ENCODE results near the gene EID3. TPM values are rescaled to one million over a fixed set of nuclear protein-coding genes. Genes with fewer than 3 reads are reported as not detected.

Gene EID3
- total RNA-seq, 1 experiment from 2014 or later = 3.2 TPM

DNA sequence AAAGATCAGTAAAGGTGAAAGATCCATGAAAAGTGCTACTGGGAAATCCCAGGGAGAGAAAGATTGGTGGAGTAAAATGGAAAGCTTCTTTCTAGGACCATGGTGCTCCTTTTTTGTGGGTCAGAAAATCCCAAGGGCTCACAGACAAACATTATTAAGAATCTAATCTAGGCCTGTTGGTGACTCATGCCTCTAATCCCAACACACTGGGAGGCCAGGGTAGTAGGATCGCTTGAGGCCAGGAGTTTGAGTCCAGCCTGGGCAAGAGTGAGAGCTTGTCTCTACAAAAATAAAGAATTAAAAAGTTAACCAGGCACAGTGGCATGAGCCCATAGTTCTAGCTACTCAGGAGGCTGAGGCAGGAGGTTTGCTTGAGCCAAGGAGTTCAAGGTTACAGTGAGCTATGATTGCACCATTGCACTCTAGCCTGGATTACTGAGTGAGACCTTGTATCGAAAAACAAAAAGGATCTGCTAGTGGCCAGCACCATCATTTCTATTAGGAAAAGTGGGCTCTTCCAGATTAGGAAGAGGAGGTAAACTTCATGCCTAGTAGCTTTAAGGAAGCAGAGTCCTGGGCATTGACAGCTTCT lies 45.0 kb upstream of the EID3 start:
- ChIA-PET POLR2A (no interaction called here), CTCF (interaction anchor here (1.0 kb wide), 1 partner anchor 28 kb away, joined by 3 read pairs; no protein-coding TSS in a partner anchor)
- no peak overlapping the region for H3K27ac Mint-ChIP-seq

DNA sequence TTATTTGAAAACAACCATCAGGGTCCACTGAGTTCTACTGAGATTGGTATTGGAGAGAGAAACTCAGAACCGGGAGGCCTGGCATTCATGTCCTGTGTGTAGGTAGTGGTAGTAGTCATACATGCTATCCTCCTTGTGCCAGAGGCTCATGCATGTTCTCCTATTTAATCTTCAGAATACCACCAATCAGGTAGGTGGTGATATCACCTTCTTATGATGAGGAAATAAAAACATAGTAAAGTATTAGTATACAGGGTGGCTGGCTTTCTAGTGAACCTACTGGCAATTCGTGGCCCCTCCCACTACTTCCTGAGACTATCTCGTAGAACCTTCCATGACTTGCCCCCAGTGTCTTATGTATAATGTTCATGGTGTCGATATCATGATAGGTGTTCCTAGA lies 40.5 kb upstream of the EID3 start:
- Mint-ChIP-seq H3K4me1 (peaks cover 11% of the 10 kb centered on the region), H3K36me3 (no peaks in the 10 kb centered on the region), H3K27ac (no peak overlapping the region), H3K9me3 (no peaks in the 10 kb centered on the region), H3K4me3 (no peak overlapping the region), H3K27me3 (ENCODE audit: low read depth) (no peaks in the 10 kb centered on the region)
- DNase-seq (ENCODE audit: low spot score) (no peak), ATAC-seq (no peak)
- ChIA-PET POLR2A (no interaction called here), CTCF (no interaction called here)
- TF ChIP-seq ARID4B (CRISPR knock-in tag; IDR thresholded peaks at IDR 0.05; ENCODE audit: borderline replicate concordance) = no peak
- TF ChIP-seq EMX1 (CRISPR knock-in tag; IDR thresholded peaks at IDR 0.05) = no peak
- TF ChIP-seq ZNF317 (CRISPR knock-in tag; IDR thresholded peaks at IDR 0.05; ENCODE audit: borderline replicate concordance, low read depth) = no peak
- TF ChIP-seq ZNF425 (CRISPR knock-in tag; conservative IDR thresholded peaks at IDR 0.05) = no peak
- TF ChIP-seq, protein P1, sequence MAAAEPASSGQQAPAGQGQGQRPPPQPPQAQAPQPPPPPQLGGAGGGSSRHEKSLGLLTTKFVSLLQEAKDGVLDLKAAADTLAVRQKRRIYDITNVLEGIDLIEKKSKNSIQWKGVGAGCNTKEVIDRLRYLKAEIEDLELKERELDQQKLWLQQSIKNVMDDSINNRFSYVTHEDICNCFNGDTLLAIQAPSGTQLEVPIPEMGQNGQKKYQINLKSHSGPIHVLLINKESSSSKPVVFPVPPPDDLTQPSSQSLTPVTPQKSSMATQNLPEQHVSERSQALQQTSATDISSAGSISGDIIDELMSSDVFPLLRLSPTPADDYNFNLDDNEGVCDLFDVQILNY (CRISPR knock-in tag; IDR thresholded peaks at IDR 0.05) = no peak
- no peak for TF ChIP-seq TCF7 (CRISPR knock-in tag; IDR thresholded peaks at IDR 0.05; ENCODE audit: low read depth)
- TF ChIP-seq RORB (CRISPR knock-in tag; IDR thresholded peaks at IDR 0.05) = no peak
- TF ChIP-seq ZNF416 (CRISPR knock-in tag; IDR thresholded peaks at IDR 0.05) = no peak
- TF ChIP-seq PRRX2 (CRISPR knock-in tag; IDR thresholded peaks at IDR 0.05) = no peak

More for the DNA sequence above, 45.0 kb upstream of the EID3 start:
- no peak for TF ChIP-seq IRF1 (CRISPR knock-in tag; IDR thresholded peaks at IDR 0.05)
- TF ChIP-seq, protein P2, sequence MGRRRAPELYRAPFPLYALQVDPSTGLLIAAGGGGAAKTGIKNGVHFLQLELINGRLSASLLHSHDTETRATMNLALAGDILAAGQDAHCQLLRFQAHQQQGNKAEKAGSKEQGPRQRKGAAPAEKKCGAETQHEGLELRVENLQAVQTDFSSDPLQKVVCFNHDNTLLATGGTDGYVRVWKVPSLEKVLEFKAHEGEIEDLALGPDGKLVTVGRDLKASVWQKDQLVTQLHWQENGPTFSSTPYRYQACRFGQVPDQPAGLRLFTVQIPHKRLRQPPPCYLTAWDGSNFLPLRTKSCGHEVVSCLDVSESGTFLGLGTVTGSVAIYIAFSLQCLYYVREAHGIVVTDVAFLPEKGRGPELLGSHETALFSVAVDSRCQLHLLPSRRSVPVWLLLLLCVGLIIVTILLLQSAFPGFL (CRISPR knock-in tag; IDR thresholded peaks at IDR 0.05; ENCODE audit: borderline replicate concordance) = no peak
- TF ChIP-seq SOX15 (CRISPR knock-in tag; IDR thresholded peaks at IDR 0.05) = no peak
- TF ChIP-seq ZNF121 (CRISPR knock-in tag; IDR thresholded peaks at IDR 0.05) = no peak
- TF ChIP-seq, protein P3, sequence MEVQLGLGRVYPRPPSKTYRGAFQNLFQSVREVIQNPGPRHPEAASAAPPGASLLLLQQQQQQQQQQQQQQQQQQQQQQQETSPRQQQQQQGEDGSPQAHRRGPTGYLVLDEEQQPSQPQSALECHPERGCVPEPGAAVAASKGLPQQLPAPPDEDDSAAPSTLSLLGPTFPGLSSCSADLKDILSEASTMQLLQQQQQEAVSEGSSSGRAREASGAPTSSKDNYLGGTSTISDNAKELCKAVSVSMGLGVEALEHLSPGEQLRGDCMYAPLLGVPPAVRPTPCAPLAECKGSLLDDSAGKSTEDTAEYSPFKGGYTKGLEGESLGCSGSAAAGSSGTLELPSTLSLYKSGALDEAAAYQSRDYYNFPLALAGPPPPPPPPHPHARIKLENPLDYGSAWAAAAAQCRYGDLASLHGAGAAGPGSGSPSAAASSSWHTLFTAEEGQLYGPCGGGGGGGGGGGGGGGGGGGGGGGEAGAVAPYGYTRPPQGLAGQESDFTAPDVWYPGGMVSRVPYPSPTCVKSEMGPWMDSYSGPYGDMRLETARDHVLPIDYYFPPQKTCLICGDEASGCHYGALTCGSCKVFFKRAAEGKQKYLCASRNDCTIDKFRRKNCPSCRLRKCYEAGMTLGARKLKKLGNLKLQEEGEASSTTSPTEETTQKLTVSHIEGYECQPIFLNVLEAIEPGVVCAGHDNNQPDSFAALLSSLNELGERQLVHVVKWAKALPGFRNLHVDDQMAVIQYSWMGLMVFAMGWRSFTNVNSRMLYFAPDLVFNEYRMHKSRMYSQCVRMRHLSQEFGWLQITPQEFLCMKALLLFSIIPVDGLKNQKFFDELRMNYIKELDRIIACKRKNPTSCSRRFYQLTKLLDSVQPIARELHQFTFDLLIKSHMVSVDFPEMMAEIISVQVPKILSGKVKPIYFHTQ (CRISPR knock-in tag; IDR thresholded peaks at IDR 0.05) = no peak
- no peak for TF ChIP-seq ETV6 (CRISPR knock-in tag; IDR thresholded peaks at IDR 0.05)
- no peak for TF ChIP-seq ATF6 (CRISPR knock-in tag; IDR thresholded peaks at IDR 0.05)
- TF ChIP-seq ZNF671 (CRISPR knock-in tag; IDR thresholded peaks at IDR 0.05) = no peak
- no peak for TF ChIP-seq ZNF317 (CRISPR knock-in tag; IDR thresholded peaks at IDR 0.05; ENCODE audit: borderline replicate concordance, low read depth)
- no peak for TF ChIP-seq CREB1 (CRISPR knock-in tag; IDR thresholded peaks at IDR 0.05)
- TF ChIP-seq ZNF416 (CRISPR knock-in tag; IDR thresholded peaks at IDR 0.05) = no peak
- TF ChIP-seq NFATC4 (CRISPR knock-in tag; IDR thresholded peaks at IDR 0.05) = no peak
- Mint-ChIP-seq H3K4me3 (no peak overlapping the region), H3K9me3 (no peaks in the 10 kb centered on the region), H3K36me3 (no peaks in the 10 kb centered on the region), H3K27me3 (ENCODE audit: low read depth) (no peaks in the 10 kb centered on the region), H3K4me1 (peaks cover 6% of the 10 kb centered on the region)
- DNase-seq (ENCODE audit: low spot score) (no peak), ATAC-seq (no peak)

Data from WTC11 (cell line).